ENCODE results near the gene ACTR3C. TPM values are rescaled to one million over a fixed set of nuclear protein-coding genes. Genes with fewer than 3 reads are reported as not detected.

Gene ACTR3C
- total and polyA plus RNA-seq, 2 experiments from 2014 or later: 1.5 to 3.5 TPM

GRCh38 chr7:150336746-150337145, 13.4 kb upstream of the ACTR3C start:
- peaks cover 20% of the 10 kb centered on the region for H3F3A ChIP-seq (replicated peaks; ENCODE audit: low read depth)
- TF ChIP-seq EZH2phosphoT487 (IDR thresholded peaks at IDR 0.05; ENCODE audit: unreplicated experiment) (no peak), CTCF (conservative IDR thresholded peaks at IDR 0.05; ENCODE audit: low read depth in 2 of 2) (no peak), ZNF114 (CRISPR knock-in tag; IDR thresholded peaks at IDR 0.05) (no peak), REST (IDR thresholded peaks at IDR 0.05; ENCODE audit: unreplicated experiment) (no peak), STAT1 (IDR thresholded peaks at IDR 0.05; ENCODE audit: unreplicated experiment) (no peak), JUNB (IDR thresholded peaks at IDR 0.05; ENCODE audit: unreplicated experiment) (no peak), ETS1 (IDR thresholded peaks at IDR 0.05) (no peak), EZH2 (IDR thresholded peaks at IDR 0.05; ENCODE audit: low read depth, unreplicated experiment) (no peak), ZNF331 (CRISPR knock-in tag; IDR thresholded peaks at IDR 0.05; ENCODE audit: low read depth) (no peak), NANOG (IDR thresholded peaks at IDR 0.05; ENCODE audit: borderline replicate concordance) (no peak), POLR2AphosphoS5 (IDR thresholded peaks at IDR 0.05; ENCODE audit: low read depth) (no peak), CREB1 (CRISPR knock-in tag; IDR thresholded peaks at IDR 0.05; ENCODE audit: low read depth) (no peak)
- no peak overlapping the region for H2AFZ ChIP-seq
- H3K4me1 ChIP-seq (ENCODE audit: insufficient read depth): peaks cover 36% of the 10 kb centered on the region
- H3K4me3 Mint-ChIP-seq: no peak overlapping the region; the same call in 2 of the 3 replicates
- H3K27ac ChIP-seq (ENCODE audit: low read depth): 0 out of 2 replicates have a peak overlapping the region, but pooled peaks have one; percentile 26
- H3K4me2 ChIP-seq: peak overlapping the region; percentile 54; the same call in 1 of the 2 replicates
- ATAC-seq: no peak
- H3K4me3 ChIP-seq: no peak overlapping the region
- no peak overlapping the region; the same call in 1 of the 2 replicates for H3K27ac Mint-ChIP-seq
- H3K36me3 Mint-ChIP-seq (ENCODE audit: low read depth): peaks cover 68% of the 10 kb centered on the region
- H3K27me3 Mint-ChIP-seq (ENCODE audit: insufficient read depth, low read depth, poor library complexity): peaks cover 27% of the 10 kb centered on the region
- no peaks in the 10 kb centered on the region; the same call in 1 of the 2 replicates for H4K20me1 ChIP-seq (replicated peaks; ENCODE audit: insufficient read depth)
- no peaks in the 10 kb centered on the region for H3K9me2 ChIP-seq (ENCODE audit: insufficient read depth)
- peaks cover 65% of the 10 kb centered on the region for H3K4me1 Mint-ChIP-seq
- peaks cover under 1% of the 10 kb centered on the region; the same call in 1 of the 2 replicates for H3K27me3 ChIP-seq (ENCODE audit: insufficient read depth)
- H3K79me2 ChIP-seq (replicated peaks; ENCODE audit: insufficient read depth): peaks cover 30% of the 10 kb centered on the region
- H3K9me3 Mint-ChIP-seq: no peaks in the 10 kb centered on the region
- DNase-seq (ENCODE audit: low spot score): no peak
- peaks cover 4% of the 10 kb centered on the region; the same call in 1 of the 2 replicates for H3K36me3 ChIP-seq (ENCODE audit: insufficient read depth)
